SK-N-SH (cell line): ENCODE measurements around the gene SGCE. TPM values are rescaled to one million over a fixed set of nuclear protein-coding genes. Genes with fewer than 3 reads are reported as not detected.

Experiments
- CTCF ChIA-PET: fragments of 300-600, 350-600 bp; formaldehyde crosslinking; extraction: SDS; loops from one replicate; lab custom pipeline; 2021; lab: Yijun Ruan, JAX
- POLR2A ChIA-PET: fragments of 350-600 bp; sonication (Branson Sonifier 250); formaldehyde crosslinking; extraction: SDS; loops from one replicate; lab custom pipeline; 2020; ENCODE audit warnings: antibody characterized with exemption, inconsistent platforms; lab: Yijun Ruan, JAX
- DNase-seq: peaks from one replicate; pipeline ENCODE4 v3.0.0; 2012
- H2AFZ ChIP-seq: fragments of 200-600 bp; sonication (generic); 2 replicates; pipeline ENCODE4 v1.8.1; 2016; ENCODE audit warnings: antibody characterized with exemption, mild to moderate bottlenecking, low read depth
- H3F3A ChIP-seq: fragments of 200-600 bp; sonication (generic); replicated peaks from 2 replicates; pipeline ENCODE3; 2016; ENCODE audit warnings: antibody characterized with exemption, mild to moderate bottlenecking; ENCODE audit not compliant: insufficient read depth
- H3K27ac ChIP-seq, 2 experiments: fragments of 200-500 bp in 1 of 2; fragments of 200-600 bp in 1 of 2; sonication (Bioruptor generic) in 1 of 2; sonication (generic), shearing (Covaris generic) in 1 of 2; 2 replicates each; pipeline versions ENCODE4 v1.5.1 to v1.6.1; 2014 to 2016; ENCODE audit warnings: low read depth in 2 of 2, inconsistent platforms in 1 of 2, low read length in 1 of 2, mild to moderate bottlenecking in 1 of 2, mixed read lengths in 1 of 2
- H3K27me3 ChIP-seq: fragments of 200-600 bp; sonication (generic), shearing (Covaris generic); 2 replicates; pipeline ENCODE4 v1.6.1; 2016; ENCODE audit warnings: mixed run types; ENCODE audit not compliant: insufficient read depth
- H3K36me3 ChIP-seq, 2 experiments: fragments of 200-500 bp in 1 of 2; fragments of 200-600 bp in 1 of 2; sonication (Bioruptor generic) in 1 of 2; sonication (generic) in 1 of 2; replicated peaks in 1 of 2; 2 replicates each; pipeline versions ENCODE3 to v1.5.1; 2014 to 2016; ENCODE audit warnings: low read length in 1 of 2, mild to moderate bottlenecking in 1 of 2; ENCODE audit not compliant: insufficient read depth in 2 of 2, control insufficient read depth in 1 of 2
- H3K4me1 ChIP-seq, 2 experiments: fragments of 200-500 bp in 1 of 2; fragments of 200-600 bp in 1 of 2; sonication (Bioruptor generic) in 1 of 2; sonication (generic), shearing (Covaris generic) in 1 of 2; 2 replicates each; pipeline versions ENCODE4 v1.5.1 to v1.6.1; 2014 to 2016; ENCODE audit warnings: low read depth in 1 of 2, low read length in 1 of 2, mixed run types in 1 of 2; ENCODE audit not compliant: insufficient read depth in 2 of 2, control insufficient read depth in 1 of 2
- H3K4me2 ChIP-seq: fragments of 200-600 bp; sonication (generic), shearing (Covaris generic); 2 replicates; pipeline ENCODE4 v1.6.1; 2017; ENCODE audit warnings: mixed run types
- H3K4me3 ChIP-seq, 2 experiments: fragments of 200-500 bp in 1 of 2; fragments of 200-600 bp in 1 of 2; sonication (Bioruptor generic) in 1 of 2; sonication (generic), shearing (Covaris generic) in 1 of 2; 2 replicates each; pipeline versions ENCODE4 v1.5.1 to v1.8.1; 2014 to 2016; ENCODE audit warnings: low read depth in 2 of 2, inconsistent platforms in 1 of 2, low read length in 1 of 2, mild to moderate bottlenecking in 1 of 2, mixed read lengths in 1 of 2, moderate library complexity in 1 of 2
- H3K79me2 ChIP-seq: fragments of 200-600 bp; sonication (generic); 2 replicates; pipeline ENCODE4 v1.8.1; 2017; ENCODE audit warnings: mild to moderate bottlenecking; ENCODE audit not compliant: insufficient read depth
- H3K9ac ChIP-seq: fragments of 200-600 bp; sonication (generic); 2 replicates; pipeline ENCODE4 v1.6.1; 2017; ENCODE audit warnings: mixed run types
- H3K9me2 ChIP-seq: fragments of 200-600 bp; sonication (generic); 2 replicates; pipeline ENCODE4 v1.6.1; 2017; ENCODE audit warnings: mixed run types
- H3K9me3 ChIP-seq: fragments of 200-600 bp; sonication (generic); 2 replicates; pipeline ENCODE4 v1.6.1; 2017; ENCODE audit warnings: mixed run types, mild to moderate bottlenecking, moderate library complexity
- H4K20me1 ChIP-seq: fragments of 200-600 bp; sonication (generic); 2 replicates; pipeline ENCODE4 v1.6.1; 2017; ENCODE audit warnings: mild to moderate bottlenecking, mixed run types; ENCODE audit not compliant: insufficient read depth
- CHD2 ChIP-seq: fragments of 150-350 bp; IDR thresholded peaks from 2 replicates; pipeline ENCODE4 v1.6.1; 2018; ENCODE audit warnings: low read length; ENCODE audit not compliant: partially characterized antibody
- ELF1 ChIP-seq: IDR thresholded peaks from 2 replicates; pipeline ENCODE4 v1.4.0; 2012
- EP300 ChIP-seq, 2 experiments: IDR thresholded peaks; 2 replicates each; pipeline versions ENCODE4 v1.4.0 to v1.6.1; 2012; ENCODE audit warnings: borderline replicate concordance in 1 of 2, low read depth in 1 of 2, low read length in 1 of 2
- FOXJ3 ChIP-seq: sonication (generic); formaldehyde crosslinking; IDR thresholded peaks from 2 replicates; pipeline ENCODE4 v1.5.1; 2020; ENCODE audit warnings: mild to moderate bottlenecking, missing genetic modification reagents
- FOXM1 ChIP-seq: IDR thresholded peaks from 2 replicates; pipeline ENCODE4 v1.4.0; 2012; ENCODE audit warnings: low read depth, mild to moderate bottlenecking
- GABPA ChIP-seq: IDR thresholded peaks from 2 replicates; pipeline ENCODE4 v1.4.0; 2012; ENCODE audit warnings: low read depth, mild to moderate bottlenecking
- GATA2 ChIP-seq: sonication (generic); formaldehyde crosslinking; IDR thresholded peaks from 2 replicates; pipeline ENCODE4 v1.5.0; 2020; ENCODE audit warnings: mild to moderate bottlenecking, missing genetic modification reagents
- IRF3 ChIP-seq: fragments of 150-350 bp; IDR thresholded peaks from 2 replicates; pipeline ENCODE4 v1.6.1; 2016; ENCODE audit warnings: mild to moderate bottlenecking, low read depth, low read length
- MXI1 ChIP-seq: IDR thresholded peaks from 2 replicates; pipeline ENCODE4 v1.6.1; 2012; ENCODE audit warnings: mild to moderate bottlenecking, low read depth, low read length, improper control_type of control experiment
- NFIC ChIP-seq: IDR thresholded peaks from 2 replicates; pipeline ENCODE4 v1.4.0; 2012; ENCODE audit warnings: borderline replicate concordance
- RAD21 ChIP-seq: IDR thresholded peaks from 2 replicates; pipeline ENCODE4 v1.6.1; 2012; ENCODE audit warnings: mild to moderate bottlenecking, low read length
- RCOR1 ChIP-seq: fragments of 150-350 bp; IDR thresholded peaks from 2 replicates; pipeline ENCODE4 v1.6.1; 2017; ENCODE audit warnings: antibody characterized with exemption, low read length
- RFX5 ChIP-seq: IDR thresholded peaks from 2 replicates; pipeline ENCODE4 v1.6.1; 2012; ENCODE audit warnings: mild to moderate bottlenecking, improper control_type of control experiment, low read length
- RXRA ChIP-seq: IDR thresholded peaks from 2 replicates; pipeline ENCODE4 v1.4.0; 2012; ENCODE audit warnings: low read depth, mild to moderate bottlenecking, borderline replicate concordance
- SIN3A ChIP-seq: IDR thresholded peaks from 2 replicates; pipeline ENCODE4 v1.6.1; 2012; ENCODE audit warnings: low read depth, mild to moderate bottlenecking, low read length, moderate library complexity, borderline replicate concordance
- SMC3 ChIP-seq: IDR thresholded peaks from 2 replicates; pipeline ENCODE4 v1.6.1; 2012; ENCODE audit warnings: low read depth, low read length, improper control_type of control experiment
- TAF1 ChIP-seq: IDR thresholded peaks from 2 replicates; pipeline ENCODE4 v1.6.1; 2012; ENCODE audit warnings: low read depth, mild to moderate bottlenecking, low read length, moderate library complexity, borderline replicate concordance
- USF2 ChIP-seq: fragments of 150-350 bp; IDR thresholded peaks from 2 replicates; pipeline ENCODE4 v1.6.1; 2017; ENCODE audit warnings: antibody characterized with exemption, low read length, low read depth, borderline replicate concordance
- YY1 ChIP-seq: IDR thresholded peaks from 2 replicates; pipeline ENCODE4 v1.4.0; 2012; ENCODE audit warnings: low read depth, mild to moderate bottlenecking
- WGBS: methylation state at CpG from one replicate; pipeline ENCODE4 v1.1.6; 2017; ENCODE audit warnings: low lambda C conversion rate; 5-methylcytosine and 5-hydroxymethylcytosine counted together
- polyA plus RNA-seq, 3 experiments: library from polyadenylated mRNA; depleted of rRNA; stranded (reverse); fragments of >200 nt; gene quantifications; 2 replicates each; pipeline ENCODE4 v1.2.3, GENCODE V29; 2012
- TF ChIP-seq, protein P1 (sequence below): IDR thresholded peaks from 2 replicates; pipeline ENCODE4; 2012
- TF ChIP-seq, protein P2 (sequence below): fragments of 200-600 bp; sonication (generic); IDR thresholded peaks from 2 replicates; pipeline ENCODE4 v1.6.1; 2017; ENCODE audit warnings: antibody characterized with exemption, mild to moderate bottlenecking, moderate library complexity

SGCE gene
- polyA plus RNA-seq, 1 of the 3 experiments (the other 2 are of a cell fraction): 69.5 TPM

DNA sequence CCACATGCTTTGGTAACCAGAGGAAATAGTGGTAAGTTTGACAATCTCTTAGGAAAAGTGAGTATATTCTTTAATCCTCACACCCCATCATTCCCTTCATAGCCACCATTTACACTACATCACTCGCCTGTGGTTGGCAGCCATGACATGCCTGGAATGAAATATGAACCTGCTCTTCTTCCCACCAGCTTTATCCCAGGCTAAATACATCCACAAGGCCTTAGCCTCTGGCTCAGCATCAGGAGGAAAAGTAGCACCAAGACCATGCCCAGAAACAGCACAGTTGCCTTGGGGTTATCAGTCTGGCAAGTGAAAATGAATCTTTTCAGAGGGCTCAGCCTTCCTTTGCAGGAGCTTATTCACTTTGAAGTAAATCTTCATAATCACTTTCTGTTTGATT lies 40.3 kb downstream of the SGCE start (continued):
- no peak for TF ChIP-seq IRF3

GRCh38 chr7:94612661-94613060 lies 43.3 kb downstream of the SGCE start:
- Histone ChIP-seq H3K9me3 (no peaks in the 10 kb centered on the region), H3K4me1 (no peaks in the 10 kb centered on the region), H3K4me3 (no peak overlapping the region), H3K79me2 (0 out of 2 replicates have a peak, but pooled peaks cover 4% of the 10 kb centered on the region), H2AFZ (no peak overlapping the region), H3K27ac (no peak overlapping the region), H3K4me2 (no peak overlapping the region), H3K27me3 (no peaks in the 10 kb centered on the region), H4K20me1 (no peaks in the 10 kb centered on the region), H3F3A (peaks cover 7% of the 10 kb centered on the region), H3K9me2 (no peaks in the 10 kb centered on the region), H3K9ac (no peak overlapping the region), H3K36me3 (peaks cover 25 to 64% of the 10 kb centered on the region in 2 experiments)
- TF ChIP-seq, protein P1, sequence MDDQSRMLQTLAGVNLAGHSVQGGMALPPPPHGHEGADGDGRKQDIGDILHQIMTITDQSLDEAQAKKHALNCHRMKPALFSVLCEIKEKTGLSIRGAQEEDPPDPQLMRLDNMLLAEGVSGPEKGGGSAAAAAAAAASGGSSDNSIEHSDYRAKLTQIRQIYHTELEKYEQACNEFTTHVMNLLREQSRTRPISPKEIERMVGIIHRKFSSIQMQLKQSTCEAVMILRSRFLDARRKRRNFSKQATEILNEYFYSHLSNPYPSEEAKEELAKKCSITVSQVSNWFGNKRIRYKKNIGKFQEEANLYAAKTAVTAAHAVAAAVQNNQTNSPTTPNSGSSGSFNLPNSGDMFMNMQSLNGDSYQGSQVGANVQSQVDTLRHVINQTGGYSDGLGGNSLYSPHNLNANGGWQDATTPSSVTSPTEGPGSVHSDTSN: no peak
- no peak for TF ChIP-seq SMC3
- TF ChIP-seq RFX5: no peak
- POLR2A ChIA-PET: no interaction called here
- DNase-seq: no peak
- CTCF ChIA-PET: no interaction called here

DNA sequence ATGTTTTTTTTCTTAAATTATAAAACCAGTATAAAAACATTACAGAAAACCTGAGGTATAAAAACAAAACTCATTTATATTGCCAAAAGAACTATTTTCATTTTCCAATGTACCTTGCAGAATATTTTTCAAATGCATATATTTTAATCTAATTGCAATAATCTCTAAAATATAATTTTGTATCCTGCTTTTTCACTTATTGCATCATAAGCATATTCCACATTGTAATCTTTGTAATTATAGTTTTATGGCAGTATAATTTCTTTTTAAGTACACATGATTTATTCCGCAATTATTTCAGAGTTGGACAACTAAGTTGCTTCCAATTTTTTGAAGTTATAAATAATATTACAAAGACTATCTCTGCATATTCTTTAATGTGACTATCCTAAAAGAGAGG lies 43.7 kb downstream of the SGCE start:
- no peak for DNase-seq
- Histone ChIP-seq H3K9me3 (no peaks in the 10 kb centered on the region), H3K9me2 (no peaks in the 10 kb centered on the region), H3K4me1 (no peaks in the 10 kb centered on the region), H3K79me2 (0 out of 2 replicates have a peak, but pooled peaks cover 4% of the 10 kb centered on the region), H3F3A (peaks cover 7% of the 10 kb centered on the region), H3K9ac (no peak overlapping the region), H3K27ac (no peak overlapping the region), H3K36me3 (peaks cover 21 to 64% of the 10 kb centered on the region in 2 experiments), H2AFZ (no peak overlapping the region)
- POLR2A ChIA-PET: no interaction called here
- WGBS: 100% methylated on average over 1 of the region's 1 CpG
- TF ChIP-seq YY1: no peak
- no peak for TF ChIP-seq MXI1
- no peak for TF ChIP-seq GABPA
- TF ChIP-seq RCOR1: no peak
- TF ChIP-seq EP300 (IDR thresholded peaks at IDR 0.05; ENCODE audit: borderline replicate concordance in 1 of 2, low read depth in 1 of 2, low read length in 1 of 2): no peak
- no peak for TF ChIP-seq GATA2
- TF ChIP-seq NFIC: no peak
- TF ChIP-seq RXRA: no peak
- TF ChIP-seq, protein P2, sequence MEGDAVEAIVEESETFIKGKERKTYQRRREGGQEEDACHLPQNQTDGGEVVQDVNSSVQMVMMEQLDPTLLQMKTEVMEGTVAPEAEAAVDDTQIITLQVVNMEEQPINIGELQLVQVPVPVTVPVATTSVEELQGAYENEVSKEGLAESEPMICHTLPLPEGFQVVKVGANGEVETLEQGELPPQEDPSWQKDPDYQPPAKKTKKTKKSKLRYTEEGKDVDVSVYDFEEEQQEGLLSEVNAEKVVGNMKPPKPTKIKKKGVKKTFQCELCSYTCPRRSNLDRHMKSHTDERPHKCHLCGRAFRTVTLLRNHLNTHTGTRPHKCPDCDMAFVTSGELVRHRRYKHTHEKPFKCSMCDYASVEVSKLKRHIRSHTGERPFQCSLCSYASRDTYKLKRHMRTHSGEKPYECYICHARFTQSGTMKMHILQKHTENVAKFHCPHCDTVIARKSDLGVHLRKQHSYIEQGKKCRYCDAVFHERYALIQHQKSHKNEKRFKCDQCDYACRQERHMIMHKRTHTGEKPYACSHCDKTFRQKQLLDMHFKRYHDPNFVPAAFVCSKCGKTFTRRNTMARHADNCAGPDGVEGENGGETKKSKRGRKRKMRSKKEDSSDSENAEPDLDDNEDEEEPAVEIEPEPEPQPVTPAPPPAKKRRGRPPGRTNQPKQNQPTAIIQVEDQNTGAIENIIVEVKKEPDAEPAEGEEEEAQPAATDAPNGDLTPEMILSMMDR: no peak
- no peak for TF ChIP-seq FOXJ3 (CRISPR knock-in tag)
- no peak for TF ChIP-seq FOXM1
- no peak for TF ChIP-seq ELF1
- no peak for TF ChIP-seq USF2
- TF ChIP-seq TAF1: no peak
- TF ChIP-seq IRF3: no peak
- TF ChIP-seq RAD21: no peak
- TF ChIP-seq SMC3: no peak
- TF ChIP-seq CHD2: no peak
- TF ChIP-seq SIN3A: no peak
- TF ChIP-seq, all 33 proteins: peak for 0
- Histone ChIP-seq H4K20me1 (no peaks in the 10 kb centered on the region), H3K27me3 (no peaks in the 10 kb centered on the region), H3K4me3 (no peak overlapping the region), H3K4me2 (no peak overlapping the region)
- CTCF ChIA-PET: no interaction called here
